Spleen (tissue), 11 donors: ENCODE data around the gene RHBDF2. TPM values are rescaled to one million over a fixed set of nuclear protein-coding genes. Genes with fewer than 3 reads are reported as not detected.

Source experiments
- DNase-seq: peaks from one replicate; pipeline ENCODE4 v3.0.0-alpha.2; 2020
- H3K27ac ChIP-seq, 8 donors: fragments of 200-600 bp; sonication (generic) in 7 of 8; 1 replicate in 4 of 8; 2 replicates in 4 of 8; pipeline versions ENCODE4 v1.5.0 to v1.8.0; 2016 to 2021; ENCODE audit warnings: inconsistent platforms in 4 of 8, mild to moderate bottlenecking in 4 of 8, moderate library complexity in 1 of 8
- H3K27me3 ChIP-seq, 7 donors: fragments of 200-600 bp; sonication (generic) in 6 of 7; replicated peaks in 1 of 7; 1 replicate in 4 of 7; 2 replicates in 3 of 7; pipeline versions ENCODE4 v1.5.0 to v1.8.0; 2016 to 2021; ENCODE audit warnings: inconsistent platforms in 3 of 7, mild to moderate bottlenecking in 1 of 7
- H3K36me3 ChIP-seq, 6 donors: fragments of 200-600 bp; sonication (generic) in 5 of 6; 1 replicate in 4 of 6; 2 replicates in 2 of 6; pipeline versions ENCODE4 v1.5.0 to v1.8.0; 2016 to 2021; ENCODE audit warnings: inconsistent platforms in 2 of 6
- H3K4me1 ChIP-seq, 6 donors: fragments of 200-600 bp; sonication (generic) in 5 of 6; 1 replicate in 3 of 6; 2 replicates in 3 of 6; pipeline versions ENCODE4 v1.5.0 to v1.8.0; 2016 to 2021; ENCODE audit warnings: inconsistent platforms in 3 of 6
- H3K4me3 ChIP-seq, 8 donors: fragments of 200-600 bp; sonication (generic) in 7 of 8; 1 replicate in 4 of 8; 2 replicates in 4 of 8; pipeline versions ENCODE4 v1.5.0 to v1.8.0; 2016 to 2021; ENCODE audit warnings: inconsistent platforms in 4 of 8, mild to moderate bottlenecking in 4 of 8, moderate library complexity in 2 of 8
- H3K9me3 ChIP-seq, 8 donors: fragments of 200-600 bp; sonication (generic) in 7 of 8; 1 replicate in 4 of 8; 2 replicates in 4 of 8; pipeline versions ENCODE4 v1.5.0 to v1.8.0; 2016 to 2021; ENCODE audit warnings: inconsistent platforms in 4 of 8
- POLR2A ChIP-seq, 3 donors: fragments of 450-650 bp; IDR thresholded peaks; one replicate each; pipeline ENCODE4 v1.5.1; 2017; ENCODE audit warnings: antibody characterized with exemption in 3 of 3, mild to moderate bottlenecking in 1 of 3
- POLR2AphosphoS5 ChIP-seq, 3 donors: sonication (generic); formaldehyde crosslinking; IDR thresholded peaks; one replicate each; pipeline ENCODE4 v1.5.1; 2017; ENCODE audit warnings: antibody characterized with exemption in 3 of 3
- WGBS, 5 donors: extraction: QIAGEN DNeasy Blood & Tissue Kit in 3 of 5; methylation state at CpG; one replicate each; pipeline versions ENCODE4 v1.1.5 to v1.1.7; 2013 to 2018; 5-methylcytosine and 5-hydroxymethylcytosine counted together
- intact Hi-C: fragments of 100-400 bp; cut with DNase I; formaldehyde crosslinking; loops from one replicate; pipeline ENCODE4 v1.15.0; 2023; ENCODE audit warnings: low total_unique reads
- polyA plus RNA-seq, 3 donors: library from polyadenylated mRNA; stranded (reverse); fragments of 200-250 nt; gene quantifications; one replicate each; pipeline ENCODE4 v1.2.1, GENCODE V29; 2013
- total RNA-seq, 7 donors: library from RNA; depleted of rRNA in 3 of 7; stranded (reverse); fragments of >200 nt in 3 of 7; fragmentation: NEBNext Ultra II Directional in 4 of 7; extraction: Animal tissue kit (Norgen Biotek cat#: 25700) in 4 of 7; gene quantifications; one replicate each; pipeline versions ENCODE4 v1.1.0 to v1.2.1, GENCODE V29; 2016 to 2021
- TF ChIP-seq, protein P1 (sequence below), 11 experiments: fragments of 200-600 bp in 7 of 11; fragments of 450-650 bp in 4 of 11; sonication (generic) in 4 of 11; IDR thresholded peaks in 8 of 11; conservative IDR thresholded peaks in 3 of 11; 1 replicate in 7 of 11; 2 replicates in 4 of 11; pipeline versions ENCODE4 v1.4.0 to v1.8.0; 2016 to 2021; ENCODE audit warnings: antibody characterized with exemption in 11 of 11, inconsistent platforms in 4 of 11, mild to moderate bottlenecking in 1 of 11
- donor health status: healthy with polysubstance abuse.
- donor health status: DM: no; HTN: no; CAD: no; lungs with moderate emphysema.
- donor health status: DM: no; HTN: no; CAD: no.
- donor health status: Bipolar disorder and iron deficiency.
- donor health status: healthy.
- donor health status: DM: no; HTN: no; CAD: no.
- donor health status: DM: yes; HTN: yes; CAD: no.

The RHBDF2 gene
- total and polyA plus RNA-seq, 10 donors, result 31.4 to 147 (median 97.9) TPM

DNA sequence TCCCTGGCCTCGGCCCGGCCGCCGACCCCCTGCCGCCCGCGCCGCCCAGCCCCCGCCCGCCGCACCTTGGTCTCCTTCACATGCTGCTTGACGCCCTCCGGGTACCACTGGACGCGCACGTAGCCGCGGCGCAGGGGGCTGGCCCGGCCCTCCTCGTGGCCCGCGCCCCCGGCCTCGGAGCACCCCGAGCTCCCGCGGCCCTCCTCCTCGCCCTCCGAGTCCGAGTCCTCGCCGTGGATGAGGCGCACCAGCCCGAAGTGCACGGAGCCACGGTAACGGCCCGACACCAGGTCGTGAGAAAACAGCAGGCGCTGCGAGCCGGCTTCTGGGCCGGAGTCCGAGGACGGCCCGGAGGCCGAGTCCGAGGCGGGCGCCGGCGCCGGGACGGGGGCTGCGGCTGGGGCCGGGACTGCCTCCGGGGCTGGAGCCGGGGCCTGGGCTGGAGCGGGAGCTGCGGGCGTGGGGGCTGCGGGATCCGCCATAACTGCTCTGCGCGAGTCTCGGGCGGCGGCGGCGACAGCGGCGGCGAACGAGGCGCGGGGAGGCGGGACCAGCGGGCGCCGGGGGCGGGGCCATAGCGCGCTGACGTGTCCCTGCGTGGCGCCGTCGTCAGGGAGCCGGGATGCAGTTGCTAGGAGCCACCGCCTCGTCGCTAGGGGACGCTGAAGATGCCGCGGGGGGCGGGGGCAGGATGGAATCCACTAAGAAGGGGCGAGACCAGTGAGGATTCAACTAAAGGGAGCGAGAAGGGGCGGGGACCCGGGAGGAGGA lies 48.4 kb downstream of the RHBDF2 start, which contains the start of gene UBE2O:
Gene UBE2O (minus strand): TSS at position 493 of the 771 bp plus-strand sequence. CDS start 11 bp downstream, at position 482.
- Histone ChIP-seq H3K27me3 (no peaks in the 10 kb centered on the region), H3K4me3 (peak within 1 kb of the TSS; percentile 73 to 95 (median 91)), H3K27ac (peak within 1 kb of the TSS in 7 of 8 donors; percentile 66 to 90 (median 81)), H3K36me3 (no peaks in the 10 kb centered on the region), H3K9me3 (no peaks in the 10 kb centered on the region), H3K4me1 (peaks cover 7 to 48% (median 27%) of the 10 kb centered on the region in 6 donors)
- peak; percentile 97 for DNase-seq
- intact Hi-C loops, result loop anchor here (10.0 kb wide), 1 partner anchor 48 kb away; no protein-coding TSS in a partner anchor
- TF ChIP-seq POLR2A (IDR thresholded peaks at IDR 0.05), result no peak
- TF ChIP-seq POLR2AphosphoS5 (IDR thresholded peaks at IDR 0.05), result peak; percentile 63 to 82 (median 74)
- TF ChIP-seq, protein P1, sequence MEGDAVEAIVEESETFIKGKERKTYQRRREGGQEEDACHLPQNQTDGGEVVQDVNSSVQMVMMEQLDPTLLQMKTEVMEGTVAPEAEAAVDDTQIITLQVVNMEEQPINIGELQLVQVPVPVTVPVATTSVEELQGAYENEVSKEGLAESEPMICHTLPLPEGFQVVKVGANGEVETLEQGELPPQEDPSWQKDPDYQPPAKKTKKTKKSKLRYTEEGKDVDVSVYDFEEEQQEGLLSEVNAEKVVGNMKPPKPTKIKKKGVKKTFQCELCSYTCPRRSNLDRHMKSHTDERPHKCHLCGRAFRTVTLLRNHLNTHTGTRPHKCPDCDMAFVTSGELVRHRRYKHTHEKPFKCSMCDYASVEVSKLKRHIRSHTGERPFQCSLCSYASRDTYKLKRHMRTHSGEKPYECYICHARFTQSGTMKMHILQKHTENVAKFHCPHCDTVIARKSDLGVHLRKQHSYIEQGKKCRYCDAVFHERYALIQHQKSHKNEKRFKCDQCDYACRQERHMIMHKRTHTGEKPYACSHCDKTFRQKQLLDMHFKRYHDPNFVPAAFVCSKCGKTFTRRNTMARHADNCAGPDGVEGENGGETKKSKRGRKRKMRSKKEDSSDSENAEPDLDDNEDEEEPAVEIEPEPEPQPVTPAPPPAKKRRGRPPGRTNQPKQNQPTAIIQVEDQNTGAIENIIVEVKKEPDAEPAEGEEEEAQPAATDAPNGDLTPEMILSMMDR (IDR thresholded peaks at IDR 0.05 in 8 of 11, conservative IDR thresholded peaks at IDR 0.05 in 3 of 11), result peak in 7 of 11 experiments; percentile 29 to 64 (median 46)
- WGBS, 5 donors, result 0 to 2% (median 1%) methylated on average over 19 to 101 of the region's 101 CpGs

DNA sequence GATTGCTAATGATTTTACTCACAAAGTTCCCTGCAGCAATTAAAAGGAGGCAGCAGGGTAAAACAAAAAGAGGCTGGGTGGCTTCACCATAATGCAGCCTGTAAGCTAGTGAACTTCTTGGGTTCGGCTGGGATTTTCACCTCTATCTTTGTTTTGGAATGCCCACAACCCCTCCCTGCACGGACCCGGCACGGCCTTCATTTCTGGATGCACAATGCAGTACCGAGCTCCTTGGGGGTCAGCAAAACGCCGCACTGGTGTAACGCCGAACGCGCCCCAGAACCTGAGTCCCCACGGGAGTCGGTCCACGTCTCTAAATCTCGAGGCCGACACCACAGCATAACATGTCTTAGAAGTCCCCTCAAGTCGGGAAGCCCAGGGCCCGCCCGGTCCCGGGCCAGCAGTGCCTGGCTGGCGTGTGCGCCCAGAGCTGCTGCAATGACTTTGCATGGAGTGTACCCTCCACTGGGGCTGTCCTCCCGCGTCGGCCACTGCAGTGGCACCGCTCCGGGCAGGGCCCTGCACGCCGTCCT lies 49.0 kb downstream of the RHBDF2 start:
- Histone ChIP-seq H3K36me3 (no peaks in the 10 kb centered on the region), H3K27ac (peak overlapping the region in 5 of 8 donors; percentile 78 to 90 (median 82)), H3K27me3 (no peaks in the 10 kb centered on the region), H3K9me3 (no peaks in the 10 kb centered on the region), H3K4me3 (peak overlapping the region; percentile 73 to 95 (median 91)), H3K4me1 (peaks cover 7 to 54% (median 30%) of the 10 kb centered on the region in 6 donors)
- intact Hi-C loops, result loop anchor here (10.0 kb wide), 1 partner anchor 47 kb away; no protein-coding TSS in a partner anchor
- 0 to 3% (median 1%) methylated on average over 14 to 29 of the region's 29 CpGs for WGBS, 5 donors
- TF ChIP-seq POLR2A (IDR thresholded peaks at IDR 0.05) (no peak), POLR2AphosphoS5 (IDR thresholded peaks at IDR 0.05) (no peak)
- TF ChIP-seq, protein P1 (IDR thresholded peaks at IDR 0.05 in 8 of 11, conservative IDR thresholded peaks at IDR 0.05 in 3 of 11), result no peak
- peak; percentile 87 for DNase-seq

DNA sequence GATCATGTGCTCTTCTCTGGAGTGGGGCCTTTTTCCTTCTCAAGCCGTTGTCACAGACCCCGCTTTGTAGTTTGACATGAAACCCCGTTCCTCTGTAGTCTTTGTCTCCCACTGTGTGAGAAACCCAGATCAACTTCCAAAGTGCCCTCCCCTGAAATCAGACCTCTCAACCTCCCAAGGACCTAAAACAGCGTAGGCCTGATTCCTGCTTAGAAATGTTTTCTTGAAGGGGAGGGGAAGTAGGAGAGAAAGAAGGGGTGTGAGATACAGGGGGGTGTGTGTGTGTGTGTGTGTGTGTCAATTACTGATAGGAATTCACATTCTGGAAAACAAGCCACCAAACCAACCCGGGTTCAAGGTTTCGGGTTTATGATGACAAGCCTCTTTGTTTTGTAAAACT lies 49.7 kb downstream of the RHBDF2 start:
- Histone ChIP-seq H3K4me3 (peak overlapping the region in 2 of 8 donors; percentile 75 to 93), H3K27ac (no peak overlapping the region), H3K36me3 (no peaks in the 10 kb centered on the region), H3K9me3 (no peaks in the 10 kb centered on the region), H3K4me1 (peaks cover 7 to 61% (median 36%) of the 10 kb centered on the region in 6 donors), H3K27me3 (no peaks in the 10 kb centered on the region)
- TF ChIP-seq POLR2AphosphoS5 (IDR thresholded peaks at IDR 0.05) (no peak), POLR2A (IDR thresholded peaks at IDR 0.05) (no peak)
- TF ChIP-seq, protein P1 (IDR thresholded peaks at IDR 0.05 in 8 of 11, conservative IDR thresholded peaks at IDR 0.05 in 3 of 11), result no peak
- no peak for DNase-seq
- intact Hi-C loops, result loop anchor here (10.0 kb wide), 1 partner anchor 47 kb away; no protein-coding TSS in a partner anchor
- WGBS, 5 donors, result 74 to 80% (median 79%) methylated on average over 6 of the region's 6 CpGs

DNA sequence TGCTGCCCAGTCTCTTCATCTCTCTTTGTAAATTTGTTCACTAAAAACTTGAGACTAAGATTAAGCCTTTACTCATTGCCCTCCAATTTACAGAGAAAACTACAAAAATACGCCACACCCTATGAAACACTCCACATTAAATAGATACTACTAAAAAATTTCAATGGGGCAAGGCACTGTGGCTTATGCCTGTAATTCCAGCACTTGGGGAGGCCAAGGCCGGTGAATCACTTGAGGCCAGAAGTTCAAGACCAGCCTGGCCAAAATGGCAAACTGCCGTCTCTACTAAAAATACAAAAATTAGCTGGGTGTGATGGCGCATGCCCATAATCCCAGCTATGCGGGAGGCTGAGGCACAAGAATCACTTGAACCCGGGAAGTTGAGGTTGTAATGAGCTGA lies 52.1 kb downstream of the RHBDF2 start:
- no peak overlapping the region for H3K27ac ChIP-seq
- H3K4me3 ChIP-seq, result no peak overlapping the region
- no peak for DNase-seq
- H3K36me3 ChIP-seq, result no peaks in the 10 kb centered on the region
- no peaks in the 10 kb centered on the region for H3K27me3 ChIP-seq
- peaks cover 10 to 85% (median 60%) of the 10 kb centered on the region in 6 donors for H3K4me1 ChIP-seq
- intact Hi-C loops, result no loop called here
- H3K9me3 ChIP-seq, result no peaks in the 10 kb centered on the region
- 90 to 98% (median 94%) methylated on average over 6 of the region's 6 CpGs for WGBS, 5 donors
- TF ChIP-seq POLR2AphosphoS5 (IDR thresholded peaks at IDR 0.05) (no peak), POLR2A (IDR thresholded peaks at IDR 0.05) (no peak)
- TF ChIP-seq, protein P1 (IDR thresholded peaks at IDR 0.05 in 8 of 11, conservative IDR thresholded peaks at IDR 0.05 in 3 of 11), result no peak
